HG03457 (cell line): ENCODE measurements around the gene OR2A2.

Source experiments
- ATAC-seq: cut with Tn5 transposase; IDR thresholded peaks from one replicate; pipeline ENCODE4 v1.9.1; 2021; ENCODE audit warnings: moderate number of reproducible peaks; ENCODE audit not compliant: unreplicated experiment

Gene OR2A2

GRCh38 chr7:144137501-144137900 is 28.1 kb downstream of the OR2A2 start:
- ATAC-seq: no peak

GRCh38 chr7:144142187-144142586 is 32.8 kb downstream of the OR2A2 start:
- no peak for ATAC-seq

- no peak for ATAC-seq
Observed at GRCh38 chr7:144144426-144144825, 35.0 kb downstream of the OR2A2 start.

- ATAC-seq: no peak
Observed at GRCh38 chr7:144148224-144148827, 38.9 kb downstream of the OR2A2 start.

- ATAC-seq: no peak
Observed at GRCh38 chr7:144158861-144159260, 49.5 kb downstream of the OR2A2 start.
